ENCODE measurements around the gene SAA1. TPM values are rescaled to one million over a fixed set of nuclear protein-coding genes. Genes with fewer than 3 reads are reported as not detected.

The SAA1 gene
- total RNA-seq (100 to 1,000 TPM in 1 of 2 donors, 10 to 100 TPM in 1; 69.0 to 161 TPM), polyA plus RNA-seq (10 to 100 TPM in 1 of 2 donors, 1 to 10 TPM in 1; 6.5 to 12.3 TPM)
- long read RNA-seq, donor 1, transcript SAA1-201 (4 exons, 615 nt) = major isoform, 24 of 29 reads
- long read RNA-seq, donor 1, partial matches to known transcripts = 1 of 29 reads
- long read RNA-seq, donor 1, other reads (novel, unspliced or antisense) = 3 of 29 reads
- long read RNA-seq, donor 2, transcript SAA1-201 (4 exons, 615 nt) = major isoform, 18 of 22 reads
- long read RNA-seq, donor 2, partial matches to known transcripts = 2 of 22 reads
- long read RNA-seq, donor 2, other reads (novel, unspliced or antisense) = 1 of 22 reads

- H3K27me3 ChIP-seq (ENCODE audit: control insufficient read depth in 1 of 2, insufficient read depth in 2 of 2, low read length in 1 of 2) = no peaks in the 10 kb centered on the region
- H3K27ac ChIP-seq (ENCODE audit: low read depth in 1 of 2, low read length in 2 of 2) = no peak within 1 kb of the TSS
- intact Hi-C loops (cut with DNase I) = no loop called here
- WGBS, 2 donors = 55 to 58% methylated on average over 8 of the region's 8 CpGs
- H3K36me3 ChIP-seq (ENCODE audit: control insufficient read depth in 1 of 2, insufficient read depth in 2 of 2, low read length in 1 of 2) = no peaks in the 10 kb centered on the region
- no peaks in the 10 kb centered on the region for H3K4me1 ChIP-seq (ENCODE audit: control insufficient read depth in 1 of 2, insufficient read depth in 2 of 2, low read length in 2 of 2)
- DNase-seq = no peak
- no peaks in the 10 kb centered on the region for H3K9me3 ChIP-seq (ENCODE audit: control insufficient read depth, low read length)
- no peak for ATAC-seq (ENCODE audit: low FRiP score)
- H3K4me3 ChIP-seq (ENCODE audit: low read length in 2 of 2) = no peak within 1 kb of the TSS
Measured at GRCh38 chr11:18265949-18266348, at the start of gene SAA1. Gene SAA1 (plus strand): TSS chr11:18266264. CDS start chr11:18266888, 624 bp downstream.

DNA sequence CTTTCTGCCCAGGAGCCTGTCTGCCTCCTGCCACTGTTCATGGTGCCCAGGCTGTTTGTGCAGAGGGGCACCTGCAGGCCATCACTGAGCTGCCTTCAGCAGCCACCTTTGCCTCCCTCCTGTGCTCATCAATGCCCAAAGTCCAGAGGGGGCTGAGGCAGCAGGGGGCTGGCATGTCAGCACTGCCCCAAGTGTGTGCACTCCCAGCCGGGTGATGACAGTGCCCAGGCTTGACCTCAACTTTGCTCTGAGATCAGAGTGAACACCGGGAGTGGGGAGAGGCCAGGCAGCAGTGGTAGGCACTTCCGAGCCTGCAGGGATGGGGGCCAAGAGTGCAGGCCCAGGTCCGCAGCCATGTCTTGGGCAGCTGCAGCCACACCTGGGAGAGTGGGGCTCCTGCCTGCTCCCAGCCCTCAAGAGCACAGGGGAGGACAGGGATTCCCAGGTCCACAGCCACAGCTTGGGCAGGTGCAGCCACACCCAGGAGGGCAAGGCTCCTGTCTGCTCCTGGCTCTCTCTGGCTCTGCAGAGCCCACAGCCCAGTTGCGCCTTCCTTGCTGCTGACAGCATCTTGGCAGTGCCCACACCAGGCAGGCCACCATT is 44.7 kb upstream of the SAA1 start:
- DNase-seq = no peak
- Histone ChIP-seq H3K36me3 (ENCODE audit: control insufficient read depth in 1 of 2, insufficient read depth in 2 of 2, low read length in 1 of 2) (no peaks in the 10 kb centered on the region), H3K4me1 (ENCODE audit: control insufficient read depth in 1 of 2, insufficient read depth in 2 of 2, low read length in 2 of 2) (no peaks in the 10 kb centered on the region), H3K27me3 (ENCODE audit: control insufficient read depth in 1 of 2, insufficient read depth in 2 of 2, low read length in 1 of 2) (no peaks in the 10 kb centered on the region), H3K4me3 (ENCODE audit: low read length in 2 of 2) (no peak overlapping the region), H3K27ac (ENCODE audit: low read depth in 1 of 2, low read length in 2 of 2) (no peak overlapping the region), H3K9me3 (ENCODE audit: control insufficient read depth, low read length) (peaks cover 2% of the 10 kb centered on the region)
- no peak for ATAC-seq (ENCODE audit: low FRiP score)
- WGBS, 2 donors = 68 to 82% methylated on average over 5 of the region's 5 CpGs
- intact Hi-C loops (cut with DNase I) = no loop called here

DNA sequence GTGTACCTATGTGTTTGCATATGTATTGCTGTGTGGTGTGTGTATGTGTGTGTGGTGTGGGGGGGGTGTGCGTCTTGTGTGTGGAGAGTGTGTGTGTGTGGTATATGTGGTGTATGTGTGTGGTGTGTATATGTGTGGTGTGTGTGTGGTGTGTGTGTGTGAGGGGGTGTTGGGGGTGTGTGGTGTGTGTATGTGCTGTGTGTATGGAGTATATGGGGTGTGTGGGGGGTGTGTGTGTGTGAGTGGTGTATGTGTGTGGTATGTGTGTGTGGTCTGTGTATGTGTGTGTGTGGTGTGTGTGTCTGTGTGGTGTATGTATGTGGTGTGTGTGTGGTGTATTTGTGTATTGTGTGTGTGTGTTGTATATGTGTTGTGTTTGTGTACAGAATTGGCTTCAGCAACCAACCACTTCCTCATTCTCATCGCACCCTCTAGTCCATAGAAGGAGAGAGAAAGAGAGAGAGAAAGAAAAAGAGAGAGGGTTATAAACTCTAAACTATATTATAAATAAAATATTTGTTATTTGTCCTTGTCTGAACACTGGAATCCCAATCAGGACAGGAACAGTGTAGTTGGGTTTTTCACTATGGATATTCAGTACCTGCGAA is 43.1 kb upstream of the SAA1 start:
- no peaks in the 10 kb centered on the region for H3K36me3 ChIP-seq (ENCODE audit: control insufficient read depth in 1 of 2, insufficient read depth in 2 of 2, low read length in 1 of 2)
- ATAC-seq (ENCODE audit: low FRiP score) = peak; percentile 26
- no peak overlapping the region for H3K27ac ChIP-seq (ENCODE audit: low read depth in 1 of 2, low read length in 2 of 2)
- no peak overlapping the region for H3K4me3 ChIP-seq (ENCODE audit: low read length in 2 of 2)
- H3K4me1 ChIP-seq (ENCODE audit: control insufficient read depth in 1 of 2, insufficient read depth in 2 of 2, low read length in 2 of 2) = no peaks in the 10 kb centered on the region
- H3K9me3 ChIP-seq (ENCODE audit: control insufficient read depth, low read length) = peaks cover 2% of the 10 kb centered on the region
- DNase-seq = no peak
- no peaks in the 10 kb centered on the region for H3K27me3 ChIP-seq (ENCODE audit: control insufficient read depth in 1 of 2, insufficient read depth in 2 of 2, low read length in 1 of 2)
- intact Hi-C loops (cut with DNase I) = no loop called here
- WGBS, 2 donors = 91% methylated on average over 3 of the region's 3 CpGs

DNA sequence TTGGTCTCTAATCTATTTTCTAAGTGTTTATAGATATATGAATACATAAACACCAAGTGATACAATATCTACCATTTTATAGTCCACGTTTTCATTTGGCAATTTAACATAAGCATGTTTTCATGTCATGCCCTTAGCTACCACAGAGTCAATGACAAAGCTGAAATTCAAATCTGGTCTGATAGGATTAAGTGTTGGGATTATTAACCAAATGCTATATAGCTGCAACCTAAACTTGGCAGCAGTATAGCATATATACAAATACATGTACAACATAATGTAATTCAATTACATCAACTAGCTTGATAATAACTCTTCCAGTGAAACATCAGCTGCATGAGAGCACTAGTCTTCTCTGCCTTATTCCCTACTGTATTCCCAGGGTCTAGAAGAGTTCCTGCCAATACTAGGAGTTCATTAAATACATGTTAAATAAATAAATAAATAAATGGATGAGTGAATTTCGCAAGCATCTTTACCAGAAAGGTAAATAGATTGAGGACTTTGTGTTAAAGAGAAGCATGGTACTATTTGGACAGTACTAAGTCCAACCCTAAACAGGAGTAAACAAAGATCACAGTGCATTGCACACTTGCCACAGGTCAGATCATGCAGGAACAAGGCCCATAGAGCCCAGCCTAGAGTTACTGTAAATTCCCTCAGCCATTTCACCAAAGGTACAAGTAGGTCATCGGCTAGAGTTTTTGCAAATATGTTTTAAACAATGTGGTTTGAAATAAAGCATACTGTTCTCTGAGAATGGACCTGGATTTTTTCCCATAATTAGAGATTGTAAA is 42.3 kb upstream of the SAA1 start:
- H3K27ac ChIP-seq (ENCODE audit: low read depth in 1 of 2, low read length in 2 of 2) = no peak overlapping the region
- WGBS, 2 donors = 48 to 61% methylated on average over 3 of the region's 3 CpGs
- H3K27me3 ChIP-seq (ENCODE audit: control insufficient read depth in 1 of 2, insufficient read depth in 2 of 2, low read length in 1 of 2) = no peaks in the 10 kb centered on the region
- H3K4me3 ChIP-seq (ENCODE audit: low read length in 2 of 2) = no peak overlapping the region
- ATAC-seq (ENCODE audit: low FRiP score) (no peak), DNase-seq (no peak)
- H3K4me1 ChIP-seq (ENCODE audit: control insufficient read depth in 1 of 2, insufficient read depth in 2 of 2, low read length in 2 of 2) = no peaks in the 10 kb centered on the region
- H3K9me3 ChIP-seq (ENCODE audit: control insufficient read depth, low read length) = peaks cover 2% of the 10 kb centered on the region
- H3K36me3 ChIP-seq (ENCODE audit: control insufficient read depth in 1 of 2, insufficient read depth in 2 of 2, low read length in 1 of 2) = no peaks in the 10 kb centered on the region
- intact Hi-C loops (cut with DNase I) = no loop called here

DNA sequence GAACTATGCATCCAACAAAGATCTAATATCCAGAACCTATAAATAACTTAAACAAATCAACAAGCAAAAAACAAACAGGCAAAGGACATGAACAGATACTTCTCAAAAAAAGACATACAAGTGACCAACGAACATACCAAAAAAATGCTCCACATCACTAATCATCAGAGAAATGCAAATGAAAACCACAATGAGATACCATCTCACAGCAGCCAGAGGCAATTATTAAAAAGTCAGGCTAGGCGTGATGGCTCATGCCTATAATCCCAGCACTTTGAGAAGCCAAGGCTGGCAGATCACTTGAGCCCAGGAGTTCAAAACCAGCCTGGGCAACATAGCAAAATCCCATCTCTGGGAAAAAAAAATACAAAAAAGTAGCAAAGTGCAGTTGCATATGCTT is 40.2 kb upstream of the SAA1 start:
- no peak overlapping the region for H3K27ac ChIP-seq (ENCODE audit: low read depth in 1 of 2, low read length in 2 of 2)
- no peaks in the 10 kb centered on the region for H3K9me3 ChIP-seq (ENCODE audit: control insufficient read depth, low read length)
- intact Hi-C loops (cut with DNase I) = no loop called here
- no peak for ATAC-seq (ENCODE audit: low FRiP score)
- H3K4me1 ChIP-seq (ENCODE audit: control insufficient read depth in 1 of 2, insufficient read depth in 2 of 2, low read length in 2 of 2) = no peaks in the 10 kb centered on the region
- DNase-seq = no peak
- no peak overlapping the region for H3K4me3 ChIP-seq (ENCODE audit: low read length in 2 of 2)
- no peaks in the 10 kb centered on the region for H3K27me3 ChIP-seq (ENCODE audit: control insufficient read depth in 1 of 2, insufficient read depth in 2 of 2, low read length in 1 of 2)
- no peaks in the 10 kb centered on the region for H3K36me3 ChIP-seq (ENCODE audit: control insufficient read depth in 1 of 2, insufficient read depth in 2 of 2, low read length in 1 of 2)
- 44 to 63% methylated on average over 2 of the region's 2 CpGs for WGBS, 2 donors

DNA sequence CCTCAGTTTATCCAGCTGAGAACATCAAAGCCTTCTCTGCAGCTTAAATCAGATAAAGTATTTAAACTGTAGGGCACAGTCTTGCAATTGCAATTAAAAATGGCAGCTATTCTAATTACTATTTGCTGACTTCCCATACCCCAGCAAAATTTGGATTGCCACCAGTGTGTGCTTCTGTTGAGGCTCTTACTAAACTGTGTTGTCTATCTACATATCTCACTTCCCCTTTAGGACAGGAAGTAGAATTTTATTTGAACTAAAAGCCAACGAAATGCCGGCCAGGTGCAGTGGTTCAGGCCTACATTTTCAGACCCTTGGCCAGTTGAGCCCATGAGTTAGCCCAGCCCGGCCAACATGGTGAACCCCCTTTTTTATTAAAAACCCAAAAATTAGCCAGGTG is 36.6 kb upstream of the SAA1 start:
- no peak for DNase-seq
- no peaks in the 10 kb centered on the region for H3K4me1 ChIP-seq (ENCODE audit: control insufficient read depth in 1 of 2, insufficient read depth in 2 of 2, low read length in 2 of 2)
- H3K36me3 ChIP-seq (ENCODE audit: control insufficient read depth in 1 of 2, insufficient read depth in 2 of 2, low read length in 1 of 2) = no peaks in the 10 kb centered on the region
- H3K27ac ChIP-seq (ENCODE audit: low read depth in 1 of 2, low read length in 2 of 2) = no peak overlapping the region
- intact Hi-C loops (cut with DNase I) = no loop called here
- no peak overlapping the region for H3K4me3 ChIP-seq (ENCODE audit: low read length in 2 of 2)
- 84 to 85% methylated on average over 2 to 3 of the region's 3 CpGs for WGBS, 2 donors
- no peak for ATAC-seq (ENCODE audit: low FRiP score)
- no peaks in the 10 kb centered on the region for H3K9me3 ChIP-seq (ENCODE audit: control insufficient read depth, low read length)
- H3K27me3 ChIP-seq (ENCODE audit: control insufficient read depth in 1 of 2, insufficient read depth in 2 of 2, low read length in 1 of 2) = no peaks in the 10 kb centered on the region

DNA sequence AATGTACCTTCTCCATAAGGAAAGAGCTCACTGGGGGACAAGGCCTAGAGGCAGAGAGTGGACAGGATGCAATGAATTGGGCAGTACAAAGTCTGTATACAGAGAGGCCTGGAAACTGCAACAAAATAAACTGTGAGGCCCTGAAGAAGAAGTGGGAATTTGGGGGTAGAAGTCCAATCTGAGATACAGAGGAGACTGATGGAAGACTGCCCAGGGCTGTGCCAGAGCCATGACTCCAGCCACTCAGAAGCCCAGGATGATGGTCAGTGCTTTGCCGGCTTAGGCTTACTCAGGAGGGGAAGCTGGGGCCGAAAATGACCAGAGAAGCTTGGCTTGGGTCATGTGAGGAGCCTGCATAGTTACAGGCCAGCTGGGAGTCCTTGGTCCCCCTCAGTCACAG is 35.2 kb upstream of the SAA1 start:
- no peaks in the 10 kb centered on the region for H3K4me1 ChIP-seq (ENCODE audit: control insufficient read depth in 1 of 2, insufficient read depth in 2 of 2, low read length in 2 of 2)
- ATAC-seq (ENCODE audit: low FRiP score) (no peak), DNase-seq (no peak)
- H3K9me3 ChIP-seq (ENCODE audit: control insufficient read depth, low read length) = no peaks in the 10 kb centered on the region
- no peak overlapping the region for H3K27ac ChIP-seq (ENCODE audit: low read depth in 1 of 2, low read length in 2 of 2)
- no peaks in the 10 kb centered on the region for H3K27me3 ChIP-seq (ENCODE audit: control insufficient read depth in 1 of 2, insufficient read depth in 2 of 2, low read length in 1 of 2)
- no peak overlapping the region for H3K4me3 ChIP-seq (ENCODE audit: low read length in 2 of 2)
- no peaks in the 10 kb centered on the region for H3K36me3 ChIP-seq (ENCODE audit: control insufficient read depth in 1 of 2, insufficient read depth in 2 of 2, low read length in 1 of 2)
- intact Hi-C loops (cut with DNase I) = no loop called here
- 76 to 89% methylated on average over 2 of the region's 2 CpGs for WGBS, 2 donors

- H3K9me3 ChIP-seq (ENCODE audit: control insufficient read depth, low read length) = no peaks in the 10 kb centered on the region
- ATAC-seq (ENCODE audit: low FRiP score) (no peak), DNase-seq (no peak)
- 88 to 93% methylated on average over 4 of the region's 4 CpGs for WGBS, 2 donors
- intact Hi-C loops (cut with DNase I) = no loop called here
- H3K4me3 ChIP-seq (ENCODE audit: low read length in 2 of 2) = no peak overlapping the region
- H3K36me3 ChIP-seq (ENCODE audit: control insufficient read depth in 1 of 2, insufficient read depth in 2 of 2, low read length in 1 of 2) = no peaks in the 10 kb centered on the region
- H3K4me1 ChIP-seq (ENCODE audit: control insufficient read depth in 1 of 2, insufficient read depth in 2 of 2, low read length in 2 of 2) = no peaks in the 10 kb centered on the region
- H3K27me3 ChIP-seq (ENCODE audit: control insufficient read depth in 1 of 2, insufficient read depth in 2 of 2, low read length in 1 of 2) = no peaks in the 10 kb centered on the region
- no peak overlapping the region for H3K27ac ChIP-seq (ENCODE audit: low read depth in 1 of 2, low read length in 2 of 2)
Measured at GRCh38 chr11:18233912-18234311, 32.2 kb upstream of the SAA1 start.

All from aorta (tissue), 5 donors.